SU-DHL-6 (cell line): ENCODE results near the gene MAMDC4.
A peak's percentile ranks its signal among the peaks of the same experiment; 100 is the strongest.
"Not testable (repeated sequence)": the region's sequence is repeated elsewhere in the genome, so short reads cannot be mapped to it uniquely, and the experiment has no call there.

Experiments
- H2AFZ ChIP-seq: fragments of 200-600 bp; sonication (generic); 2 replicates; pipeline ENCODE4 v1.6.1; 2014; ENCODE audit warnings: low read depth, mild to moderate bottlenecking, moderate library complexity, mixed read lengths, antibody characterized with exemption, low read length; ENCODE audit not compliant: severe bottlenecking
- H3F3A ChIP-seq: fragments of 200-600 bp; shearing (Covaris generic); 2 replicates; pipeline ENCODE4 v1.6.0; 2016; ENCODE audit warnings: antibody characterized with exemption, mild to moderate bottlenecking; ENCODE audit not compliant: insufficient read depth
- H3K27ac ChIP-seq: fragments of 200-600 bp; sonication (generic); 2 replicates; pipeline ENCODE4 v1.5.1; 2016; ENCODE audit warnings: low read depth, mild to moderate bottlenecking, low read length, moderate library complexity, mixed read lengths
- H3K27me3 ChIP-seq: fragments of 200-600 bp; sonication (generic), shearing (Covaris generic); 2 replicates; pipeline ENCODE4 v1.6.0; 2014; ENCODE audit warnings: mild to moderate bottlenecking, low read length
- H3K36me3 ChIP-seq: fragments of 200-600 bp; sonication (generic); 2 replicates; pipeline ENCODE4 v1.6.1; 2014; ENCODE audit warnings: mild to moderate bottlenecking, low read length, mixed read lengths
- H3K4me2 ChIP-seq: fragments of 300-600, 200-600 bp; shearing (Covaris generic), sonication (generic); 2 replicates; pipeline ENCODE4 v1.6.0; 2014; ENCODE audit warnings: low read length, low read depth, mild to moderate bottlenecking; ENCODE audit not compliant: poor library complexity, severe bottlenecking
- H3K4me3 ChIP-seq: fragments of 200-600 bp; sonication (generic); 2 replicates; pipeline ENCODE4 v1.5.1; 2014; ENCODE audit warnings: antibody characterized with exemption, low read length, mild to moderate bottlenecking, mixed read lengths; ENCODE audit not compliant: insufficient read depth, poor library complexity, severe bottlenecking
- H3K79me2 ChIP-seq: fragments of 200-600 bp; sonication (generic); 2 replicates; pipeline ENCODE4 v1.6.1; 2014; ENCODE audit warnings: mild to moderate bottlenecking, low read length, moderate library complexity; ENCODE audit not compliant: insufficient read depth
- H3K9ac ChIP-seq: fragments of 200-600 bp; sonication (generic); 2 replicates; pipeline ENCODE4 v1.7.0; 2014; ENCODE audit warnings: mild to moderate bottlenecking, low read length
- H3K9me2 ChIP-seq: fragments of 200-600 bp; sonication (generic); replicated peaks from 2 replicates; pipeline ENCODE4 v1.6.1; 2014; ENCODE audit warnings: low read length; ENCODE audit not compliant: insufficient read depth
- H3K9me3 ChIP-seq: fragments of 200-600 bp; sonication (generic); 2 replicates; pipeline ENCODE4 v1.6.1; 2014; ENCODE audit warnings: low read length, mixed read lengths; ENCODE audit not compliant: insufficient read depth
- H4K20me1 ChIP-seq: fragments of 200-600 bp; sonication (generic); 2 replicates; pipeline ENCODE4 v1.6.1; 2014; ENCODE audit warnings: low read depth, mild to moderate bottlenecking, antibody characterized with exemption, low read length, moderate library complexity, mixed read lengths
- EZH2phosphoT487 ChIP-seq: fragments of 200-600 bp; sonication (generic), shearing (Covaris generic); conservative IDR thresholded peaks from 2 replicates; pipeline ENCODE4 v1.6.1; 2018; ENCODE audit warnings: mild to moderate bottlenecking, antibody characterized with exemption, low read length, moderate library complexity, mixed read lengths
- TF ChIP-seq, protein P1 (sequence below): fragments of 200-600 bp; sonication (generic); IDR thresholded peaks from one replicate; pipeline ENCODE4 v1.5.1; 2017; ENCODE audit warnings: antibody characterized with exemption, mild to moderate bottlenecking, low read length, moderate library complexity; ENCODE audit not compliant: insufficient read depth, poor library complexity, severe bottlenecking

The MAMDC4 gene

DNA sequence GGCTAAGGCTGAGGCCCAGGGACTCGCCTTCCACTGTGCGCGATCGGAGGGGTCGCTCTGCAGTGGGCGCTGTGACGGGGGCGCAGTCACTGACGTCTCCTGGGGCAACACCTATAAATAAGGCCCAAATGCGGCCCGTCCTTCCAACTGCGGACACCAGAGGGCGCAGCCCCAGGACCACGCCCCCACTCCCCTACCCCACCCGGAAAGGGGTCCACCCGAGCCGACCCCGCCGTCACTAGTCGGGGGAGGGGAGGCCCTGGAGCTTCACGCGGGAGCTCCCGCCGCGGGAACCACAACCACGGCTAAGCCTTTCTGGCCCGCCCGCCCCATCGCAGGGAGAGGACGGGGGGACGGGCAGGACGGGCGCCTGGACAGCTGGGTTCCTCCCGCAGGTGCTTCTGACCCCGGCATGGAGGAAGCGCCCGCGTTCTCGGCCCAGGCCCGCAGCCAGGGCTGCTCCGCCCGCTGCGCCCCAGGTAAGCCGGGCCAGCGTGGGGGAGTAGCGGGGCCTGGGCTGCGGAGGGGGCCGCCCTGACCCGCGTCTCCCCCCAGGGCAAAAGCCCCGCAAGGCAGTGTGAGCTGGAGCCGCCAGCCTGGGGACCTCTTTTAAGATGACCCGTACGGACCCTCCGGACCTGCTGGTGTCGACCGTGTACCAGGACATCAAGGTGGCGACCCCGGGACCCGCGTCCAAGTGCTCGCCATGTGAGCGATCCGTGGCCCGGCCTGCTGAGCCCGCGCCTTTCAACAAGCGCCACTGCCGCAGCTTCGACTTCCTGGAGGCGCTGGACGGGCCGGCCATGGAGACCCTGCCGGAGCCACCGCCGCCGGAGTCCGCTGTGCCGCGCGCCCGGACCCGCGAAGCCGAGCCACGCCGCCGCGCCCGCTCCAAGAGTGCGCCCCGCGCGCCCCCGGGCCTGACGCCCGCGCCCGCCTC is 8.1 kb upstream of the MAMDC4 start:
- not testable (repeated sequence) for H3K4me3 ChIP-seq

DNA sequence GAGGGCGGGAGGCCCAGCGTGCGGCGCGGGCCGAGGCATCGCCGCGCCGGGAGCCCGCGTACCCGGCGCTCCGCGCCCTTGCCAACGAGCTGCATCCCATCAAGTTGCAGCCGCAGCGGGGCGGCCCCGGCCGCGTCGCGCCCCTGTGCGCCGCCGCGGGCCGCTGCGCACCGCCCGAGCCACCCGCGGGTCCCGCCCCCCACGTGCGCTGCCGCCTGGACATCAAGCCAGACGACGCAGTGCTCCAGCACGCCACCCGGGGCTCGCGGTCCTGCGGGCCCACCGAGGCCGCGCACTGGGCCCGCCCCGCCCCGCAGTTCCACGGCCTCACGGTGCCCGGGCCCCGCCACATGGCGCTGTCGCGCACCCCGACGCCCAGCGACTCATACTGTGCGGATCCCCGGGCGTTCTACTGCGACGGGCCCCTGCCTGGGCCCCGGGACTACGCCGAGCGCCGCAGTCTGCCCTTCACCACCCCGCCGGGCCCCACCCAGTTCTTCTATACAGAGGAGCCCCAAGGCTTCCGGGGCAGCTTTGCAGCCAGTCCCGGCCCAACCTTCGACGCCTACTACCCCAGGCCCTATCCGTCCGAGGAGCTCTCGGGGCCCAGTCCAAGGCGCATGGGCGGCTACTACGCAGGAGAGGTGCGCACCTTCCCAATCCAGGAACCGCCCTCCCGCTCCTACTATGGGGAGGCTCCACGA is 7.2 kb upstream of the MAMDC4 start:
- Histone ChIP-seq H2AFZ (no peak overlapping the region), H3K4me2 (no peak overlapping the region), H3K9me3 (no peaks in the 10 kb centered on the region), H3K9ac (no peak overlapping the region), H4K20me1 (no peaks in the 10 kb centered on the region), H3K36me3 (no peaks in the 10 kb centered on the region), H3K9me2 (no peaks in the 10 kb centered on the region), H3K4me3 (no peak overlapping the region), H3K27ac (no peak overlapping the region), H3K27me3 (no peaks in the 10 kb centered on the region), H3F3A (no peaks in the 10 kb centered on the region; the same call in 1 of the 2 replicates), H3K79me2 (no peaks in the 10 kb centered on the region)
- TF ChIP-seq EZH2phosphoT487 = no peak
- TF ChIP-seq, protein P1, sequence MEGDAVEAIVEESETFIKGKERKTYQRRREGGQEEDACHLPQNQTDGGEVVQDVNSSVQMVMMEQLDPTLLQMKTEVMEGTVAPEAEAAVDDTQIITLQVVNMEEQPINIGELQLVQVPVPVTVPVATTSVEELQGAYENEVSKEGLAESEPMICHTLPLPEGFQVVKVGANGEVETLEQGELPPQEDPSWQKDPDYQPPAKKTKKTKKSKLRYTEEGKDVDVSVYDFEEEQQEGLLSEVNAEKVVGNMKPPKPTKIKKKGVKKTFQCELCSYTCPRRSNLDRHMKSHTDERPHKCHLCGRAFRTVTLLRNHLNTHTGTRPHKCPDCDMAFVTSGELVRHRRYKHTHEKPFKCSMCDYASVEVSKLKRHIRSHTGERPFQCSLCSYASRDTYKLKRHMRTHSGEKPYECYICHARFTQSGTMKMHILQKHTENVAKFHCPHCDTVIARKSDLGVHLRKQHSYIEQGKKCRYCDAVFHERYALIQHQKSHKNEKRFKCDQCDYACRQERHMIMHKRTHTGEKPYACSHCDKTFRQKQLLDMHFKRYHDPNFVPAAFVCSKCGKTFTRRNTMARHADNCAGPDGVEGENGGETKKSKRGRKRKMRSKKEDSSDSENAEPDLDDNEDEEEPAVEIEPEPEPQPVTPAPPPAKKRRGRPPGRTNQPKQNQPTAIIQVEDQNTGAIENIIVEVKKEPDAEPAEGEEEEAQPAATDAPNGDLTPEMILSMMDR = no peak

More for the DNA sequence above, 8.1 kb upstream of the MAMDC4 start:
- H3K79me2 ChIP-seq, H3K9me3 ChIP-seq, H3F3A ChIP-seq, H4K20me1 ChIP-seq, H3K9ac ChIP-seq, H3K27me3 ChIP-seq, H3K9me2 ChIP-seq, H2AFZ ChIP-seq, H3K36me3 ChIP-seq, H3K27ac ChIP-seq: not testable (repeated sequence)
- peak overlapping the region; percentile 36 for H3K4me2 ChIP-seq
- TF ChIP-seq, protein P1 = peak; percentile 64

DNA sequence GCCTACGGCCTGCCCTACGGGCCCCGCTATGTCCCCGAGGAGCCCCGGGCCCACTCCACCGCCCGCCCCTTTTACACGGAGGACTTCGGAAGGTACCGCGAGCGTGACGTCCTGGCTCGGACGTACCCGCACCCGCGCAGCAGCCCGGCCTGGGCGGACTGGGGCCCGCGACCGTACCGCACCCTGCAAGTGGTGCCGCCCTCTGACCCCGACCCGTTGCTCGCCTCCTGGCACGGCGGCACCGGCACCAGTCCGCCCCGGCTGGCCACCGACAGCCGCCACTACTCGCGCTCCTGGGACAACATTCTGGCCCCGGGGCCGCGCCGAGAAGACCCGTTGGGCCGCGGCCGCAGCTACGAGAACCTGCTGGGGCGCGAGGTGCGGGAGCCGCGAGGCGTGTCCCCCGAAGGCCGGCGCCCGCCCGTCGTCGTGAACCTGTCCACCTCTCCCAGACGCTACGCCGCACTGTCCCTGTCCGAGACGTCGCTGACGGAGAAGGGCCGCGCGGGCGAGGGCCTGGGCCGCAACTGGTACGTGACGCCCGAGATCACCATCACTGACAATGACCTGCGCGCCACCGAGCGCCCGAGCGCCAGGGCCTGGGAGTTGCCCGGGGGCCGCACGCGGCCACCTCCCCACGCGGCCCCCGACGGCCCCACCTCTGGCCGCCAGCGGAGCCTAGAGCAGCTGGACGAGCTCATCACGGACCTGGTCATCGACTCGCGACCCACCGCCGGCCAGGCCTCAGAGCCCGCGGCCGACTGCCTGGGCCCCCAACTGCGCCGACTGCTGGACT is 6.5 kb upstream of the MAMDC4 start:
- Histone ChIP-seq H3F3A (no peaks in the 10 kb centered on the region; the same call in 1 of the 2 replicates), H3K79me2 (no peaks in the 10 kb centered on the region), H4K20me1 (no peaks in the 10 kb centered on the region), H3K9me2 (no peaks in the 10 kb centered on the region), H2AFZ (no peak overlapping the region), H3K4me3 (no peak overlapping the region), H3K4me2 (no peak overlapping the region), H3K9me3 (no peaks in the 10 kb centered on the region), H3K27me3 (no peaks in the 10 kb centered on the region), H3K36me3 (no peaks in the 10 kb centered on the region), H3K27ac (no peak overlapping the region), H3K9ac (no peak overlapping the region)
- TF ChIP-seq, protein P1 = no peak
- no peak for TF ChIP-seq EZH2phosphoT487
